Measurements from ENCODE around the gene RTCA. TPM values are rescaled to one million over a fixed set of nuclear protein-coding genes. Genes with fewer than 3 reads are reported as not detected.

The RTCA gene
- total RNA-seq, 1 experiment from 2014 or later = 33.6 TPM

DNA sequence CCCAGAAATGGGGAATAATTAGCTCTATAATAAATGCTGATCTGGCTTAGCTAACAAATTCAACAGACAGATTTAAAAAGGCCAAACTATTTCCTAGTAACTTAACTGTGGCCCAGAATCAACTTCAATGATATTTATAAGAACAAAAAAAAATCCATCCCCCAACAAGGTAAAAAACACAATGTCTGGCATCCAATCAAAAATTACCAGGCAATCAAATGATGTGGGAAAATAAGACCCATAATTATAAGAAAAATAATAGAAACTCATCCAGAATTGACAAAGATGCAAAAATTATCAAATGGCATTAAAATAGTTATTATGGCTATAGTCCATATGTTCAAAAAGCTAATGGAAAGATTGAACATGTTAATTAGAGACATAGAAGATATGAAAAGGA is 43.8 kb downstream of the RTCA start:
- Histone ChIP-seq H3K27me3 (ENCODE audit: insufficient read depth, low read length) (no peaks in the 10 kb centered on the region), H2AFZ (ENCODE audit: low read length) (no peak overlapping the region), H3K79me1 (ENCODE audit: insufficient read depth, low read depth, low read length, poor library complexity, severe bottlenecking) (no peaks in the 10 kb centered on the region), H3K18ac (ENCODE audit: insufficient read length, low read depth, low read length) (no peak overlapping the region), H2BK120ac (ENCODE audit: low read depth, low read length, poor library complexity, severe bottlenecking) (no peak overlapping the region), H2BK20ac (ENCODE audit: low read depth, low read length, poor library complexity, severe bottlenecking) (no peak overlapping the region), H3K56ac (ENCODE audit: insufficient read length, low read depth, low read length) (no peak overlapping the region), H3K14ac (ENCODE audit: insufficient read depth, low read length) (no peak overlapping the region), H2BK15ac (ENCODE audit: low read depth, low read length) (no peak overlapping the region), H3K23ac (ENCODE audit: insufficient read length, low read depth, low read length) (no peak overlapping the region), H3K9me3 (ENCODE audit: control insufficient read depth, low read depth, low read length) (no peaks in the 10 kb centered on the region), H2BK5ac (ENCODE audit: insufficient read length, low read length) (no peak overlapping the region), H4K91ac (ENCODE audit: insufficient read length, low read depth, low read length) (no peak overlapping the region), H3K4ac (ENCODE audit: low read depth, low read length) (no peak overlapping the region), H4K8ac (replicated peaks; ENCODE audit: insufficient read length, low read depth, low read length) (no peak overlapping the region), H3K4me2 (ENCODE audit: insufficient read depth, insufficient read length, low read length) (no peak overlapping the region), H3T11ph (ENCODE audit: low read length) (no peak overlapping the region), H3K4me1 (ENCODE audit: insufficient read depth, low read length) (peaks cover 5% of the 10 kb centered on the region; the same call in 1 of the 2 replicates), H3K27ac (ENCODE audit: insufficient read length, low read depth, low read length) (no peak overlapping the region), H2AK5ac (ENCODE audit: insufficient read length, low read length) (no peak overlapping the region), H4K5ac (ENCODE audit: insufficient read length, low read depth, low read length) (no peak overlapping the region), H3K23me2 (ENCODE audit: insufficient read length, low read depth, low read length, poor library complexity, severe bottlenecking) (no peaks in the 10 kb centered on the region), H3K79me2 (ENCODE audit: insufficient read depth, low read length) (no peaks in the 10 kb centered on the region), H3K9ac (ENCODE audit: extremely low read depth, insufficient read length, low read length) (no peak overlapping the region), H4K20me1 (ENCODE audit: control insufficient read depth, insufficient read depth, insufficient read length) (no peaks in the 10 kb centered on the region), H2BK12ac (ENCODE audit: insufficient read length, low read depth, low read length) (no peak overlapping the region)
- Mint-ChIP-seq H3K27ac (no peak overlapping the region), H3K9me3 (no peaks in the 10 kb centered on the region; a peak in 1 of 5 replicates), H3K4me3 (no peak overlapping the region), H3K36me3 (ENCODE audit: insufficient read depth in 1 of 3, low read depth in 3 of 3) (no peaks in the 10 kb centered on the region; a peak in 1 of 7 replicates), H3K27me3 (ENCODE audit: low read depth) (no peaks in the 10 kb centered on the region), H3K4me1 (peaks cover 15 to 18% of the 10 kb centered on the region in 2 experiments)
- TF ChIP-seq, protein P1, sequence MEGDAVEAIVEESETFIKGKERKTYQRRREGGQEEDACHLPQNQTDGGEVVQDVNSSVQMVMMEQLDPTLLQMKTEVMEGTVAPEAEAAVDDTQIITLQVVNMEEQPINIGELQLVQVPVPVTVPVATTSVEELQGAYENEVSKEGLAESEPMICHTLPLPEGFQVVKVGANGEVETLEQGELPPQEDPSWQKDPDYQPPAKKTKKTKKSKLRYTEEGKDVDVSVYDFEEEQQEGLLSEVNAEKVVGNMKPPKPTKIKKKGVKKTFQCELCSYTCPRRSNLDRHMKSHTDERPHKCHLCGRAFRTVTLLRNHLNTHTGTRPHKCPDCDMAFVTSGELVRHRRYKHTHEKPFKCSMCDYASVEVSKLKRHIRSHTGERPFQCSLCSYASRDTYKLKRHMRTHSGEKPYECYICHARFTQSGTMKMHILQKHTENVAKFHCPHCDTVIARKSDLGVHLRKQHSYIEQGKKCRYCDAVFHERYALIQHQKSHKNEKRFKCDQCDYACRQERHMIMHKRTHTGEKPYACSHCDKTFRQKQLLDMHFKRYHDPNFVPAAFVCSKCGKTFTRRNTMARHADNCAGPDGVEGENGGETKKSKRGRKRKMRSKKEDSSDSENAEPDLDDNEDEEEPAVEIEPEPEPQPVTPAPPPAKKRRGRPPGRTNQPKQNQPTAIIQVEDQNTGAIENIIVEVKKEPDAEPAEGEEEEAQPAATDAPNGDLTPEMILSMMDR (conservative IDR thresholded peaks at IDR 0.05) = no peak
- DNase-seq = no peak
